C4-2B (cell line): ENCODE results near the gene HAUS5.
"Not testable (repeated sequence)": the region's sequence is repeated elsewhere in the genome, so short reads cannot be mapped to it uniquely, and the experiment has no call there.

ENCODE experiments used
- H3K27ac ChIP-seq: fragments of 450-650 bp; 2 replicates; pipeline ENCODE4 v1.5.1; 2017
- CTCF ChIP-seq: fragments of 450-650 bp; conservative IDR thresholded peaks from 2 replicates; pipeline ENCODE4 v1.5.1; 2017; ENCODE audit warnings: mild to moderate bottlenecking
- ZFX ChIP-seq: fragments of 450-650 bp; IDR thresholded peaks from 2 replicates; pipeline ENCODE4 v1.6.1; 2017

HAUS5 gene

DNA sequence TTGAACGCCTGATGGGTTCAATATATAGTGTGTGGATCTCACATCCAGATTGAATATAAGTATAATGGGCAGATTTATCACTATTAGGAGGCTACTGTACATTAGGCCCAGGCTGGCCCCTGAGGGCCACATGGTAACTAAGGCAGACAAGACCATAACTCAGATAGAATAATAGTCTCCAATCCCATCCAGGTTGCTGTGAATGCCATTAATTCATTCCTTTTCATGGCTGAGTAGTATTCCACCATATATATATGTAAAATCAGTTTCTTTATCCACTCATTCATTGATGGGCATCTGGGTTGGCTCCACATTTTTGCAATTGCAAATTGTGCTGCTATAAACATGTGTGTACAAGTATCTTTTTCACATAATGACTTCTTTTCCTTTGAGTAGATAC is 34.6 kb upstream of the HAUS5 start:
- H3K27ac ChIP-seq, result no peak overlapping the region
- TF ChIP-seq ZFX (no peak), CTCF (no peak)

DNA sequence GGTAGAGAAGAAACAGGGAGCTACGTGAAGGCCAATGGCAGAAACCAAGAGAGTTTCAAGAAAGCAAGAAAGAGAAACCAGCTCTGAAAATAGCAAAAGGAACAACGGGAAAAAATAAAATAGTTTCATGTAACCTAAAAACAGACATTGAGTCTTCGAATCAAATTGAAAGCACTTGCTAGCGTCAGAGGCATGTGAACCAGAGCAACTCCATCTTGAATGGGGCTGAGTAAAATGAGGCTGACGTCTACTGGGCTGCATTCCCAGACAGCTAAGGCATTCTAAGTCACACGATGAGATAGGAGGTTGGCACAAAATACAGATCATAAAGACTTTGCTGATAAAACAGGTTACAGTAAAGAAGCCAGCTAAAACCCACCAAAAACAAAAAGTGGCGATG is 33.8 kb upstream of the HAUS5 start:
- no peak overlapping the region for H3K27ac ChIP-seq
- no peak for TF ChIP-seq CTCF

DNA sequence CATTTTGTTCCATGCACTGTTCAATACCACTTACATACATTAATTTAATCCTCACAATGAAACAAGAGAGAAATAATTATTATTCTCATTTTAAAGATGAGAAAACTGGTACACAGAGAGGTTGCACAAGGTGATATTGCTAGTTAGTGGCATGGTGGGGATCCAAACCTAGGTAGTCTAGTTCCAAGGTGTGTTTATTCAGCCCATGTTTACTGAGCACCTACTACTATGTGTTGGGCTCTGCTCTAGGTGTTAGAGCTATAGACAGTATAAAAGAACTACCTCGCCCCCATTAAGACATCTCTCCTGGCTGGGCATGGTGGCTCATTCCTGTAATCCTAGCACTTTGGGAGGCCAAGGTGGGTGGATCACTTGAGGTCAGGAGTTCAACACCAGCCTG is 29.8 kb upstream of the HAUS5 start:
- TF ChIP-seq ZFX, result no peak
- no peak for TF ChIP-seq CTCF
- H3K27ac ChIP-seq, result no peak overlapping the region

GRCh38 chr19:35585848-35586247 is 26.7 kb upstream of the HAUS5 start, which contains the start of gene PMIS2:
Gene PMIS2 (plus strand): TSS chr19:35586173. CDS start chr19:35586260, 87 bp downstream.
- TF ChIP-seq ZFX, result no peak
- no peak for TF ChIP-seq CTCF
- H3K27ac ChIP-seq, result no peak within 1 kb of the TSS

GRCh38 chr19:35587321-35587720 is 25.2 kb upstream of the HAUS5 start:
- H3K27ac ChIP-seq, result no peak overlapping the region
- TF ChIP-seq CTCF (no peak), ZFX (no peak)

GRCh38 chr19:35590875-35591274 is 21.7 kb upstream of the HAUS5 start:
- TF ChIP-seq CTCF (no peak), ZFX (no peak)
- no peak overlapping the region for H3K27ac ChIP-seq

GRCh38 chr19:35592226-35592625 is 20.3 kb upstream of the HAUS5 start:
- no peak overlapping the region for H3K27ac ChIP-seq
- no peak for TF ChIP-seq ZFX
- TF ChIP-seq CTCF, result no peak; the same call in 1 of the 2 replicates

DNA sequence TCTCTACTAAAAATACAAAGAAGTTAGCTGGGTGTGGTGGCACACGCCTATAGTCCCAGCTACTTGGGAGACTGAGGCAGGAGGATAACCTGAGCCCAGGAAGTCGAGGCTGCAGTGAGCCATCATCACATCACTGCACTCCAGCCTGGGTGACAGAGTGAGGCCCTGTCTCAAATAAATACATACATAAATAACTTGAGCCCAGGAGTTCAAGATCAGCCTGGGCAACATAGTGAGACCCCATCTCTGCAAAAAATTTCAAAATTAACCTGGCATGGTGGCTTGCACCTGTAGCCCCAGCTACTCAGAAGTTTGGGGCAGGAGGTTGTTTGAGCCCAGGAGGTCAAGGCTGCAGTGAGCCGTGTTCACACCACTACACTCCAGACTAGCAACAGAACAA is 17.5 kb upstream of the HAUS5 start:
- not testable (repeated sequence) for H3K27ac ChIP-seq
